Neural progenitor cell (in vitro differentiated cells): Measurements from ENCODE around the gene ASIC2. TPM values are rescaled to one million over a fixed set of nuclear protein-coding genes. Genes with fewer than 3 reads are reported as not detected.

Experiments used
- DNase-seq: peaks from one replicate; pipeline ENCODE4 v3.0.0-alpha.2; 2016; ENCODE audit warnings: low spot score
- H2AFZ ChIP-seq: fragments of 200-600 bp; sonication (generic); replicated peaks from 2 replicates; pipeline ENCODE4 v1.6.1; 2016; ENCODE audit warnings: antibody characterized with exemption
- H3F3A ChIP-seq: fragments of 200-600 bp; sonication (generic); 2 replicates; pipeline ENCODE4 v1.6.1; 2016; ENCODE audit warnings: antibody characterized with exemption, low read depth
- H3K27ac ChIP-seq: fragments of 200-600 bp; sonication (generic); 2 replicates; pipeline ENCODE4 v1.5.1; 2016; ENCODE audit warnings: mild to moderate bottlenecking
- H3K27me3 ChIP-seq: fragments of 200-600 bp; sonication (generic); 2 replicates; pipeline ENCODE4 v1.6.1; 2016; ENCODE audit warnings: mild to moderate bottlenecking, moderate library complexity
- H3K36me3 ChIP-seq: fragments of 200-600 bp; sonication (generic); 2 replicates; pipeline ENCODE4 v1.5.1; 2016
- H3K4me1 ChIP-seq: fragments of 200-600 bp; sonication (generic); 2 replicates; pipeline ENCODE4 v1.6.1; 2016; ENCODE audit warnings: mixed run types
- H3K4me2 ChIP-seq: fragments of 200-600 bp; sonication (generic); 2 replicates; pipeline ENCODE4 v1.6.1; 2016
- H3K4me3 ChIP-seq: fragments of 200-600 bp; sonication (generic); 2 replicates; pipeline ENCODE4 v1.5.1; 2016
- H3K79me2 ChIP-seq: fragments of 200-600 bp; sonication (generic); 2 replicates; pipeline ENCODE4 v1.6.1; 2016; ENCODE audit warnings: low read depth
- H3K9ac ChIP-seq: fragments of 200-600 bp; sonication (generic); 2 replicates; pipeline ENCODE4 v1.6.1; 2016
- H3K9me3 ChIP-seq: fragments of 200-600 bp; sonication (generic); 2 replicates; pipeline ENCODE4 v1.5.1; 2016; ENCODE audit warnings: low read depth
- H4K20me1 ChIP-seq: fragments of 200-600 bp; sonication (generic); 2 replicates; pipeline ENCODE4 v1.6.1; 2016; ENCODE audit warnings: low read depth
- H3K27ac Mint-ChIP-seq: 3 replicates; pipeline ENCODE4 v1.8.0; 2021; ENCODE audit warnings: mixed read lengths
- H3K27me3 Mint-ChIP-seq: 2 replicates; pipeline ENCODE4 v1.8.0; 2022; ENCODE audit warnings: low read depth, mild to moderate bottlenecking, inconsistent platforms, moderate library complexity, mixed read lengths; ENCODE audit not compliant: insufficient read depth
- H3K36me3 Mint-ChIP-seq: 3 replicates; pipeline ENCODE4 v1.8.0; 2021; ENCODE audit warnings: mixed read lengths
- H3K4me1 Mint-ChIP-seq: 3 replicates; pipeline ENCODE4 v1.8.0; 2021; ENCODE audit warnings: mixed read lengths
- H3K4me3 Mint-ChIP-seq: 3 replicates; pipeline ENCODE4 v1.8.0; 2021; ENCODE audit warnings: mild to moderate bottlenecking, moderate library complexity, mixed read lengths
- H3K9me3 Mint-ChIP-seq: 3 replicates; pipeline ENCODE4 v1.8.0; 2020; ENCODE audit warnings: mixed read lengths
- CTCF ChIP-seq: fragments of 200-600 bp; sonication (generic); IDR thresholded peaks from 2 replicates; pipeline ENCODE4 v1.5.1; 2017; ENCODE audit warnings: antibody characterized with exemption, mild to moderate bottlenecking
- EZH2 ChIP-seq: fragments of 200-600 bp; sonication (generic); IDR thresholded peaks from 2 replicates; pipeline ENCODE4 v1.6.1; 2017; ENCODE audit warnings: antibody characterized with exemption, mild to moderate bottlenecking, moderate library complexity
- EZH2phosphoT487 ChIP-seq: fragments of 200-600 bp; sonication (generic); IDR thresholded peaks from 2 replicates; pipeline ENCODE4 v1.6.1; 2017; ENCODE audit warnings: antibody characterized with exemption
- total RNA-seq: library from RNA; depleted of rRNA; stranded (reverse); fragments of >200 nt; gene quantifications from 2 replicates; pipeline ENCODE4 v1.2.3, GENCODE V29; 2015; ENCODE audit warnings: low replicate concordance

ASIC2 gene
- total RNA-seq, 1 donor from 2014 or later, result 2.3 TPM

GRCh38 chr17:33204156-33204555 is 88.9 kb downstream of the ASIC2 start:
- Histone ChIP-seq H3K9me3 (no peaks in the 10 kb centered on the region), H3K27me3 (peaks cover 35% of the 10 kb centered on the region), H3K36me3 (no peaks in the 10 kb centered on the region), H3K79me2 (no peaks in the 10 kb centered on the region), H3K9ac (no peak overlapping the region), H4K20me1 (no peaks in the 10 kb centered on the region), H2AFZ (no peak overlapping the region), H3K4me3 (no peak overlapping the region), H3K4me1 (no peaks in the 10 kb centered on the region), H3K27ac (no peak overlapping the region), H3F3A (no peaks in the 10 kb centered on the region), H3K4me2 (no peak overlapping the region)
- no peaks in the 10 kb centered on the region for H3K9me3 Mint-ChIP-seq
- H3K4me1 Mint-ChIP-seq, result peaks cover 3% of the 10 kb centered on the region
- TF ChIP-seq EZH2phosphoT487 (no peak), CTCF (no peak), EZH2 (no peak)
- no peak overlapping the region for H3K27ac Mint-ChIP-seq
- H3K4me3 Mint-ChIP-seq, result no peak overlapping the region
- H3K36me3 Mint-ChIP-seq, result no peaks in the 10 kb centered on the region
- peaks cover 8% of the 10 kb centered on the region for H3K27me3 Mint-ChIP-seq
- DNase-seq, result no peak

GRCh38 chr17:33202796-33203495 is 90.1 kb downstream of the ASIC2 start:
- no peak overlapping the region for H2AFZ ChIP-seq
- H3K4me3 ChIP-seq, result no peak overlapping the region
- peaks cover 8% of the 10 kb centered on the region for H3K27me3 Mint-ChIP-seq
- no peaks in the 10 kb centered on the region for H3K9me3 Mint-ChIP-seq
- no peak overlapping the region for H3K27ac ChIP-seq
- H3K4me1 ChIP-seq, result no peaks in the 10 kb centered on the region
- no peak overlapping the region for H3K9ac ChIP-seq
- no peaks in the 10 kb centered on the region for H3K36me3 Mint-ChIP-seq
- no peaks in the 10 kb centered on the region for H3F3A ChIP-seq
- no peak overlapping the region for H3K27ac Mint-ChIP-seq
- no peak overlapping the region for H3K4me3 Mint-ChIP-seq
- no peaks in the 10 kb centered on the region for H3K36me3 ChIP-seq
- H3K79me2 ChIP-seq, result no peaks in the 10 kb centered on the region
- DNase-seq, result no peak
- TF ChIP-seq CTCF, result no peak
- no peak for TF ChIP-seq EZH2phosphoT487
- TF ChIP-seq EZH2, result no peak
- H3K9me3 ChIP-seq, result no peaks in the 10 kb centered on the region
- peaks cover 47% of the 10 kb centered on the region for H3K27me3 ChIP-seq
- no peaks in the 10 kb centered on the region for H4K20me1 ChIP-seq
- no peak overlapping the region for H3K4me2 ChIP-seq
- peaks cover 3% of the 10 kb centered on the region for H3K4me1 Mint-ChIP-seq

- H3K4me1 ChIP-seq, result no peaks in the 10 kb centered on the region
- no peaks in the 10 kb centered on the region for H3K9me3 ChIP-seq
- no peaks in the 10 kb centered on the region for H3K79me2 ChIP-seq
- H3K9me3 Mint-ChIP-seq, result no peaks in the 10 kb centered on the region
- no peak overlapping the region for H3K27ac Mint-ChIP-seq
- H3K27me3 Mint-ChIP-seq, result peaks cover 8% of the 10 kb centered on the region
- no peak overlapping the region for H3K4me2 ChIP-seq
- H3K4me3 ChIP-seq, result no peak overlapping the region
- H3K4me1 Mint-ChIP-seq, result peaks cover 3% of the 10 kb centered on the region
- peak; percentile 20 for DNase-seq
- H3K27ac ChIP-seq, result no peak overlapping the region
- no peak overlapping the region for H3K9ac ChIP-seq
- H3K36me3 Mint-ChIP-seq, result no peaks in the 10 kb centered on the region
- H4K20me1 ChIP-seq, result no peaks in the 10 kb centered on the region
- H3K36me3 ChIP-seq, result no peaks in the 10 kb centered on the region
- no peak overlapping the region for H3K4me3 Mint-ChIP-seq
- H3F3A ChIP-seq, result no peaks in the 10 kb centered on the region
- H3K27me3 ChIP-seq, result peaks cover 47% of the 10 kb centered on the region
- no peak overlapping the region for H2AFZ ChIP-seq
- TF ChIP-seq EZH2 (no peak), EZH2phosphoT487 (no peak), CTCF (no peak)
Measured at GRCh38 chr17:33202021-33202420, 91.1 kb downstream of the ASIC2 start.
